PC-3 (cell line): Measurements from ENCODE around the gene BRCC3. TPM values are rescaled to one million over a fixed set of nuclear protein-coding genes. Genes with fewer than 3 reads are reported as not detected.

Experiments used
- ATAC-seq: fragments of 200-7000 bp; cut with Tn5 transposase; 2 replicates; pipeline ENCODE4 v1.9.1; 2020; ENCODE audit warnings: mild to moderate bottlenecking, moderate library complexity
- BruUV-seq: library from RNA; stranded (reverse); fragments of 400-500 nt; replicated peaks from 2 replicates; lab custom pipeline; 2021; lab: Mats Ljungman, UMichigan
- CTCF ChIA-PET: fragments of 300-600 bp; sonication (Branson Sonifier 250); formaldehyde crosslinking; loops from one replicate; lab custom pipeline; 2022; ENCODE audit warnings: antibody characterized with exemption; lab: Charles Lee
- POLR2A ChIA-PET: fragments of 300-600 bp; sonication (Branson Sonifier 250); formaldehyde crosslinking; loops from one replicate; lab custom pipeline; 2022; ENCODE audit warnings: antibody characterized with exemption; ENCODE audit not compliant: unreplicated experiment; lab: Charles Lee
- DNase-seq: peaks from one replicate; pipeline ENCODE4 v3.0.0-alpha.2; 2015
- H2AFZ ChIP-seq: fragments of 300-600 bp; sonication (generic); 2 replicates; pipeline ENCODE4 v1.6.0; 2016; ENCODE audit warnings: antibody characterized with exemption, low read length
- H3F3A ChIP-seq: fragments of 300-600 bp; sonication (generic); one replicate; pipeline ENCODE4 v1.6.0; 2017; ENCODE audit warnings: antibody characterized with exemption, low read length, control low read depth, mild to moderate bottlenecking; ENCODE audit not compliant: unreplicated experiment
- H3K27ac ChIP-seq: fragments of 300-600 bp; sonication (generic); 2 replicates; pipeline ENCODE4 v1.5.1; 2016; ENCODE audit warnings: mild to moderate bottlenecking, low read length
- H3K27me3 ChIP-seq: fragments of 300-600 bp; sonication (generic); 2 replicates; pipeline ENCODE4 v1.6.1; 2016; ENCODE audit warnings: low read length, mixed read lengths
- H3K36me3 ChIP-seq: fragments of 300-600 bp; sonication (generic); 2 replicates; pipeline ENCODE4 v1.6.1; 2016; ENCODE audit warnings: low read depth, mixed run types, low read length, mixed read lengths
- H3K4me1 ChIP-seq: fragments of 300-600 bp; sonication (generic); 2 replicates; pipeline ENCODE4 v1.5.1; 2016; ENCODE audit warnings: low read length; ENCODE audit not compliant: insufficient read depth
- H3K4me2 ChIP-seq: fragments of 300-600 bp; sonication (generic); 2 replicates; pipeline ENCODE4 v1.6.0; 2016; ENCODE audit warnings: low read length
- H3K4me3 ChIP-seq: fragments of 300-600 bp; sonication (generic); 2 replicates; pipeline ENCODE4 v1.5.1; 2016; ENCODE audit warnings: mild to moderate bottlenecking, low read length, mixed read lengths
- H3K79me2 ChIP-seq: fragments of 300-600 bp; sonication (generic); 2 replicates; pipeline ENCODE4 v1.6.1; 2017; ENCODE audit warnings: low read length, mixed read lengths
- H3K9ac ChIP-seq: fragments of 300-600 bp; sonication (generic); 2 replicates; pipeline ENCODE4 v1.6.0; 2016; ENCODE audit warnings: mild to moderate bottlenecking, low read length
- H3K9me2 ChIP-seq: fragments of 300-600 bp; sonication (generic); replicated peaks from 2 replicates; pipeline ENCODE4 v1.6.1; 2016; ENCODE audit warnings: mixed run types, low read length, mixed read lengths
- H3K9me3 ChIP-seq: fragments of 300-600 bp; sonication (generic); 2 replicates; pipeline ENCODE4 v1.6.1; 2016; ENCODE audit warnings: low read length, mixed read lengths
- H4K20me1 ChIP-seq: fragments of 300-600 bp; sonication (generic); 2 replicates; pipeline ENCODE4 v1.6.1; 2016; ENCODE audit warnings: low read length, mixed read lengths
- CTCF ChIP-seq: fragments of 300-600 bp; sonication (generic); conservative IDR thresholded peaks from 2 replicates; pipeline ENCODE4 v1.5.1; 2017; ENCODE audit warnings: antibody characterized with exemption, low read depth, mild to moderate bottlenecking, low read length
- EZH2 ChIP-seq: fragments of 300-600 bp; sonication (generic); IDR thresholded peaks from one replicate; pipeline ENCODE4 v1.6.1; 2017; ENCODE audit warnings: antibody characterized with exemption, mild to moderate bottlenecking, low read length; ENCODE audit not compliant: unreplicated experiment
- EZH2phosphoT487 ChIP-seq: fragments of 300-600 bp; sonication (generic); IDR thresholded peaks from 2 replicates; pipeline ENCODE4 v1.6.1; 2018; ENCODE audit warnings: mild to moderate bottlenecking, antibody characterized with exemption, low read length, borderline replicate concordance
- intact Hi-C: fragments of 100-400 bp; cut with micrococcal nuclease; formaldehyde crosslinking; loops from 2 replicates; pipeline ENCODE4 v1.9.0; 2023
- total RNA-seq: library from RNA; depleted of rRNA; stranded (reverse); fragments of >200 nt; gene quantifications from 2 replicates; pipeline ENCODE4 v1.2.3, GENCODE V29; 2014

The BRCC3 gene
- total RNA-seq, 1 experiment from 2014 or later: 19.7 TPM

- Histone ChIP-seq H3K27me3 (no peaks in the 10 kb centered on the region), H3K4me3 (no peak overlapping the region), H4K20me1 (no peaks in the 10 kb centered on the region), H3K79me2 (no peaks in the 10 kb centered on the region), H3K36me3 (no peaks in the 10 kb centered on the region; the same call in 1 of the 2 replicates), H3K4me1 (no peaks in the 10 kb centered on the region), H3K9me3 (no peaks in the 10 kb centered on the region), H3K27ac (no peak overlapping the region), H3K9me2 (no peaks in the 10 kb centered on the region), H3K9ac (no peak overlapping the region), H2AFZ (no peak overlapping the region), H3K4me2 (no peak overlapping the region), H3F3A (no peaks in the 10 kb centered on the region)
- DNase-seq (no peak), ATAC-seq (no peak)
- no peak for TF ChIP-seq CTCF
- no peak for TF ChIP-seq EZH2
- TF ChIP-seq EZH2phosphoT487: no peak
- ChIA-PET CTCF (no interaction called here), POLR2A (no interaction called here)
- intact Hi-C loops: loop anchor here (10.0 kb wide), 1 partner anchor 139 kb away; no protein-coding TSS in a partner anchor
- no TSS peak for BruUV-seq
These were observed 17.1 kb upstream of the BRCC3 start for GRCh38 chrX:155054255-155054654.

- Histone ChIP-seq H3K4me2 (no peak overlapping the region), H3K27ac (no peak overlapping the region), H3K4me1 (no peaks in the 10 kb centered on the region), H3F3A (no peaks in the 10 kb centered on the region), H2AFZ (no peak overlapping the region), H4K20me1 (no peaks in the 10 kb centered on the region), H3K9ac (no peak overlapping the region), H3K4me3 (no peak overlapping the region), H3K27me3 (no peaks in the 10 kb centered on the region), H3K79me2 (no peaks in the 10 kb centered on the region), H3K9me2 (no peaks in the 10 kb centered on the region), H3K36me3 (peaks cover 7% of the 10 kb centered on the region; the same call in 1 of the 2 replicates), H3K9me3 (no peaks in the 10 kb centered on the region)
- ATAC-seq (no peak), DNase-seq (no peak)
- intact Hi-C loops: loop anchor here (10.0 kb wide), 1 partner anchor 141 kb away; no protein-coding TSS in a partner anchor
- POLR2A ChIA-PET: no interaction called here
- no TSS peak for BruUV-seq
- CTCF ChIA-PET: no interaction called here
- TF ChIP-seq EZH2phosphoT487 (no peak), CTCF (no peak), EZH2 (no peak)
These were observed 15.8 kb upstream of the BRCC3 start for GRCh38 chrX:155055494-155055893.

- Histone ChIP-seq H3F3A (no peaks in the 10 kb centered on the region), H3K9me3 (no peaks in the 10 kb centered on the region), H2AFZ (no peak overlapping the region), H3K36me3 (peaks cover 11% of the 10 kb centered on the region; the same call in 1 of the 2 replicates), H3K79me2 (no peaks in the 10 kb centered on the region), H3K4me3 (no peak overlapping the region), H3K9ac (no peak overlapping the region), H3K9me2 (no peaks in the 10 kb centered on the region), H3K4me2 (no peak overlapping the region), H3K27me3 (no peaks in the 10 kb centered on the region), H3K27ac (no peak overlapping the region), H4K20me1 (no peaks in the 10 kb centered on the region), H3K4me1 (no peaks in the 10 kb centered on the region)
- intact Hi-C loops: loop anchor here (10.0 kb wide), 1 partner anchor 142 kb away; no protein-coding TSS in a partner anchor
- 0 out of 2 replicates have a peak, but pooled peaks have one; percentile 7 for ATAC-seq
- no TSS peak for BruUV-seq
- CTCF ChIA-PET: interaction anchor here (0.8 kb wide), 1 partner anchor 28 kb away, joined by 3 read pairs; no protein-coding TSS in a partner anchor
- no peak for DNase-seq
- POLR2A ChIA-PET: no interaction called here
- no peak for TF ChIP-seq CTCF
- TF ChIP-seq EZH2phosphoT487: no peak
- no peak for TF ChIP-seq EZH2
These were observed 14.8 kb upstream of the BRCC3 start for GRCh38 chrX:155056471-155056870.
